Muscle layer of duodenum (tissue), 2 donors: ENCODE data around the gene CCZ1.
"Not testable (repeated sequence)": the region's sequence is repeated elsewhere in the genome, so short reads cannot be mapped to it uniquely, and the experiment has no call there.

Source experiments
- H3K27ac ChIP-seq: one replicate; pipeline ENCODE4 v1.7.0; 2013; ENCODE audit warnings: mild to moderate bottlenecking, low read length
- H3K27me3 ChIP-seq: one replicate; pipeline ENCODE4 v1.7.0; 2013; ENCODE audit warnings: low read depth, mild to moderate bottlenecking, control low read depth, low read length
- H3K36me3 ChIP-seq, 2 donors: one replicate each; pipeline ENCODE4 v1.7.0; 2013; ENCODE audit warnings: low read length in 2 of 2, control low read depth in 1 of 2, mild to moderate bottlenecking in 1 of 2; ENCODE audit not compliant: insufficient read depth in 2 of 2, control insufficient read depth in 1 of 2
- H3K4me1 ChIP-seq, 2 donors: one replicate each; pipeline ENCODE4 v1.7.0; 2013; ENCODE audit warnings: low read length in 2 of 2, mild to moderate bottlenecking in 2 of 2, control low read depth in 1 of 2, moderate library complexity in 1 of 2; ENCODE audit not compliant: insufficient read depth in 2 of 2, control insufficient read depth in 1 of 2
- H3K4me3 ChIP-seq, 2 donors: one replicate each; pipeline ENCODE4 v1.7.0; 2013; ENCODE audit warnings: low read length in 2 of 2, low read depth in 1 of 2, mild to moderate bottlenecking in 1 of 2
- H3K9me3 ChIP-seq, 2 donors: one replicate each; pipeline ENCODE4 v1.7.0; 2013; ENCODE audit warnings: low read length in 2 of 2, control low read depth in 1 of 2, mild to moderate bottlenecking in 1 of 2; ENCODE audit not compliant: control insufficient read depth in 1 of 2
- donor health status: healthy.

CCZ1 gene

GRCh38 chr7:5898480-5899224, at the start of gene CCZ1:
CCZ1 (plus strand) TSS chr7:5898733; CDS start chr7:5898800, 67 bp downstream.
- not testable (repeated sequence) for H3K27me3 ChIP-seq, H3K4me3 ChIP-seq, H3K9me3 ChIP-seq, H3K36me3 ChIP-seq, H3K4me1 ChIP-seq, H3K27ac ChIP-seq

DNA sequence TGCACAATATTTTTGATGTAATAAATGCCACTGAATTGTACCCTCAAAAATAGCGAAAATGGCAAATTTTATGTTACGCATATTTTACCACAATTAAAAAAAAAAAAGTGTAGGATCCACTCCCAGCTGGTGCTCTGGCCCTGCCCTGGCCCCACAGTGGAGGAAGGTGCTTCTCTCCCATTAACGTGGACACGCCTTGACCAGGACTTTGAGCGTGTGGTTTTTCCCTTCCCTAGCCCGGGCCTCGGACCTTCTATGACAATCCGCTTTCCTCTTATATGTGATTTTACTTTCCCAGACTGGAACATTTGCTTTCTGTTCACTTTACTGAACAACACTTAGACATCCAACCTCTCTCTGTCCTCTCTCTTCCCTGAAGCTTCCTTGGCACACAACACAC, 47.6 kb upstream of the CCZ1 start:
- H3K36me3 ChIP-seq, result no peaks in the 10 kb centered on the region
- H3K4me3 ChIP-seq, result no peak overlapping the region

GRCh38 chr7:5854738-5855137, 43.8 kb upstream of the CCZ1 start:
- H3K36me3 ChIP-seq, result no peaks in the 10 kb centered on the region
- no peaks in the 10 kb centered on the region for H3K9me3 ChIP-seq
- no peaks in the 10 kb centered on the region for H3K4me1 ChIP-seq
- no peaks in the 10 kb centered on the region for H3K27me3 ChIP-seq
- H3K4me3 ChIP-seq, result no peak overlapping the region
- no peak overlapping the region for H3K27ac ChIP-seq

More for the DNA sequence above, 47.6 kb upstream of the CCZ1 start:
- Histone ChIP-seq H3K9me3 (no peaks in the 10 kb centered on the region), H3K27ac (no peak overlapping the region), H3K4me1 (no peaks in the 10 kb centered on the region), H3K27me3 (no peaks in the 10 kb centered on the region)

DNA sequence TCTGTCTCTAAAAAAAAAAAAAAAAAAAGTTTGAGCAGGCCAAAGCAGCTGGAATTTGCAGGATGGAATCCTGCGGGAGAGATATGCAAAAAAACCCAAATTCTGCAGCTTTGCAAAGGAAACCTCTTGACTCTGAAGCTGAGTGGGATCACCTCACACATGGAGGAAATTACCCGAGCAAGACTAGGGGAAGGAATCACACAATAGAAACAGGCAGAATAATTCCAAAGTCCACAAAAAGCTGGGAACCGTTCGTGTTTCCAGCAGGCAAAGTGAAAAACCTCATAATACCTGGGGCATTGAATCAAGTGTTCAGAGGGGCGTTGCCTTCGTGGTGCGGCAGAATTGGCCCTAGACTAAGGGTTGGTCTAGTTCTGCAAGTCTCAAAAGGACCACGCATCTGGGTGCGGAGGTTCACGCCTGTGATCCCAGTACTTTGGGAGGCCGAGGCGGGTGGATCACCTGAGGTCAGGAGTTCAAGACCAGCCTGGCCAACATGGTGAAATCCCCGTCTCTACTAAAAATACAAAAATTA, 41.4 kb upstream of the CCZ1 start:
- H3K27me3 ChIP-seq, H3K4me3 ChIP-seq, H3K4me1 ChIP-seq: not testable (repeated sequence)

DNA sequence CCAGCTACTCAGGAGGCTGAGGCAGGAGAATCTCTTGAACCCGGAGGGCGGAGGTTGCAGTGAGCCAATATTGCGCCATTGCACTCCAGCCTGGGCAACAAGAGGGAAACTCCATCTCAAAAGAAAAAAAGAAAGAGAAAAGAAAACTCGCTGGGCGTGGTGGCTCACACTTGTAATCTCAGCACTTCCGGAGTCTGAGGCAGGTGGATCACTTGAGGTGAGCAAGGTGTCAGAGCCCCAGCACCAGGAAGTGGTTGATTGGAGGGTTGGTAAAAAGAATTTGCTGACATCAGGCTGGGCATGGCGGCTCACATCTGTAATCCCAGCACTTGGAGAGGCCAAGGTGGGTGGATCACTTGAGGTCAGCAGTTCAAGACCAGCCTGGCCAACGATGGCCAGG, 40.0 kb upstream of the CCZ1 start:
- not testable (repeated sequence) for H3K4me1 ChIP-seq, H3K4me3 ChIP-seq, H3K36me3 ChIP-seq, H3K27me3 ChIP-seq, H3K27ac ChIP-seq, H3K9me3 ChIP-seq

More for the DNA sequence above, 41.4 kb upstream of the CCZ1 start:
- H3K36me3 ChIP-seq, H3K27ac ChIP-seq, H3K9me3 ChIP-seq: not testable (repeated sequence)

GRCh38 chr7:5861281-5861680, 37.3 kb upstream of the CCZ1 start:
- H3K27ac ChIP-seq, H3K4me3 ChIP-seq, H3K27me3 ChIP-seq, H3K4me1 ChIP-seq, H3K36me3 ChIP-seq, H3K9me3 ChIP-seq: not testable (repeated sequence)

DNA sequence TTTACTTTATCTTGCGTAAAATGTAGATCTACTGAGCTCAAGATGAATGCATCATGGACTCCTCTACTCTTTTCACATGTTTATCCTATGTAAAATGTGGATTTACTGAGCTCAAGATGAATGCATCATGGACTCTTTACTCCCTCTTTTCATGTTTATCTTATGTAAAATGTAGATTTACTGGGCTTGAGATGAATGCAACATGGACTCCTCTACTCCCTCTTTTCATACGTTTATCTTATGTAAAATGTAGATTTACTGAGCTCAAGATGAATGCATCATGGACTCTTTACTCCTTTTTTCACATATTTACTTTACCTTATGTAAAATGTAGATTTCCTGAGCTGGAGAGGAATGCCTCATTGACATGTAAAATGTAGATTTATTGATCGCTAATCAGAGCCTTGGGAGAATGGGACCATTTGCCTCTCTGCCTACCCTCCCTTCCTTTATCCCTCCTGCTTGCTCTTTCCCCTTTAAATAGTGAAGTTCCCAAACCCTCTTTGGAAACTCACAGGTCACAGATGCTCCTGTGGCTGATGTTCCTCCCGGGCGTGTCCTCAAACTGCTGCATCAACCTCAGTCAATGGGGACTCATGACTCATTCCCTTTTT, 35.7 kb upstream of the CCZ1 start:
- H3K36me3 ChIP-seq, H3K4me1 ChIP-seq, H3K27me3 ChIP-seq, H3K27ac ChIP-seq, H3K9me3 ChIP-seq, H3K4me3 ChIP-seq: not testable (repeated sequence)

DNA sequence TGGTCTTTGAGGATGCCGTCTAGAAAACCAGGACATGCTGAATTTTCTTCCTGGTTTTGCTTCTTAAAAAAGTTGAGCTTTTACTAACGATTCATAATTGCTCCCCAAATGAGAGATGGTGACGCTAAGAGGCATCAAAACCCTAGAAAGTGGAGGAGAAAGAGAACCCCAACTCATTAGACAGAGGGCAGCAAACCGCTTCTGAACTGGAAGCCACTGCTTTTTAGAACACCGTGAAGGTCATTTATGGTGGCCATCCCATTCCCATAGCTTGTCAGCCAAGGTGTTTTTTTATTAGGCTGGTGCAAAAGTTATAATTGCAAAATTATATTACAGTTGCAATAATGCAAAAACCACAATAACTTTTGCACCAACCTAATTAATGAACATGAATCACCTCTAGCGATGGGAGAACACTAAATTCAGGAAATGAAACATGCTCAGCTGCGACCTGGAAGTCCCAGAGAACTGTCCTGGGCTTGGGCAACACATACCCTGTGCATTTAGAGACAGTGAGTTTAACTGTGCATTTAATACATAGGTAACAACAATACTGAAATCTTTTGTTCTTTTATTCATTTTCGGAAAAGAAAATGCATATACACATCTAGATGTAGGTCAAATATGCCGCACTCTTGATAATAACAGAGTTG, 33.1 kb upstream of the CCZ1 start:
- H3K4me1 ChIP-seq, H3K36me3 ChIP-seq, H3K4me3 ChIP-seq, H3K9me3 ChIP-seq, H3K27me3 ChIP-seq, H3K27ac ChIP-seq: not testable (repeated sequence)

DNA sequence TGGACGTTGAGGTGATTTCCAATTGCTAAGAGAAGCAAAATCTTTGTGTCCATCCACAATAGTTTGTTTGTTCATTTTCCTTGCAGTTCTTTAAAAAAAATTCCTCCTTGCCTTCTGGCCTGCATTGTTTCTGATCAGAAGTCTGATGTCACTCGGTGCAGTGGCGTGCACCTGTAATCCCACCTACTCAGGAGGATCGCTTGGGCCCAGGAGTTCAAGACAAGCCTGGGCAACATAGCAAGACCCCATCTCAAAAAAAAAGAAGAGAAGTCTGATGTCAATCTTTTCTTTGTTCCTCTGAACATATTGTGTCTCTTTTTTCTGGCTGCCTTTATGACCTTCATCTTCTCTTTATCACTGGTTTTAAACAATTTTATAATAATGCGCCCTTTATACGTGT, 31.5 kb upstream of the CCZ1 start:
- Histone ChIP-seq H3K9me3 (no peaks in the 10 kb centered on the region), H3K36me3 (no peaks in the 10 kb centered on the region), H3K27me3 (no peaks in the 10 kb centered on the region), H3K4me1 (no peaks in the 10 kb centered on the region), H3K4me3 (no peak overlapping the region), H3K27ac (no peak overlapping the region)

DNA sequence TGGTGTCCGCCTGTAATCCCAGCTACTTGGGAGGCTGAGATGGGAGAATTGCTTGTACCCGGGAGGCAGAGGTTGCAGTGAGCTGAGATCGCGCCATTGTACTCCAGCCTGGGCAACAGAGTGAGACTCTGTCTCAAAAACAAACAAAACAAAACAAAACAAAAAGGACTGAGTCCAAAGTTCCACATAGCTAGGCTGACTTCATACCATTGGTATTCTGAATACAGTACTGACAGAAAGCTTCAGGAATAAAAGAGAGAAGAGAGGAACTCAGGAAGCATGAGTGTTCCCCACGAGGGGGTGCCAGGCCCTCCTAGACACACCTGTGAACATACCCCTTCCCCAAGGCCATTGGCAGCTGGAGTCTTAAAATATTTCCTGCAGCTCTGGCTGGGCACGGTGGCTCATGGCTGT, 29.6 kb upstream of the CCZ1 start:
- not testable (repeated sequence) for H3K4me1 ChIP-seq, H3K9me3 ChIP-seq, H3K4me3 ChIP-seq, H3K27me3 ChIP-seq, H3K36me3 ChIP-seq, H3K27ac ChIP-seq

GRCh38 chr7:5869691-5870090, 28.8 kb upstream of the CCZ1 start:
- Histone ChIP-seq H3K27ac (no peak overlapping the region), H3K36me3 (no peaks in the 10 kb centered on the region), H3K27me3 (no peaks in the 10 kb centered on the region), H3K4me3 (no peak overlapping the region), H3K9me3 (no peaks in the 10 kb centered on the region), H3K4me1 (no peaks in the 10 kb centered on the region)
